K562 (cell line): ENCODE data around the gene CDKN1C. TPM values are rescaled to one million over a fixed set of nuclear protein-coding genes. Genes with fewer than 3 reads are reported as not detected.

Experiments used
- CHD1 ChIP-seq: fragments of 200-600 bp; sonication (generic); IDR thresholded peaks from one replicate; pipeline ENCODE4 v1.6.1; 2012; ENCODE audit warnings: mild to moderate bottlenecking, moderate library complexity, low read length, inconsistent platforms
- CREB1 ChIP-seq, 2 experiments: sonication (generic) in 1 of 2; formaldehyde crosslinking in 1 of 2; IDR thresholded peaks; 2 replicates each; pipeline versions ENCODE4 v1.6.1 to v1.8.0; 2012 to 2022; ENCODE audit warnings: inconsistent platforms in 1 of 2, mild to moderate bottlenecking in 1 of 2, missing genetic modification reagents in 1 of 2, moderate library complexity in 1 of 2
- CREB3L1 ChIP-seq: fragments of 450-650 bp; IDR thresholded peaks from 2 replicates; pipeline ENCODE4 v1.6.1; 2014; ENCODE audit warnings: low read depth, mild to moderate bottlenecking, moderate library complexity, borderline replicate concordance
- DPF2 ChIP-seq: fragments of 450-650 bp; IDR thresholded peaks from 2 replicates; pipeline ENCODE4 v1.6.1; 2016
- EP400 ChIP-seq: fragments of 450-650 bp; IDR thresholded peaks from 2 replicates; pipeline ENCODE4 v1.6.1; 2017; ENCODE audit warnings: antibody characterized with exemption, mild to moderate bottlenecking, moderate library complexity
- FUS ChIP-seq: fragments of 200-400 bp; formaldehyde crosslinking; optimal IDR thresholded peaks from 2 replicates; pipeline ENCODE3; 2017; ENCODE audit warnings: low read depth, low read length
- LEF1 ChIP-seq: fragments of 450-650 bp; IDR thresholded peaks from 2 replicates; pipeline ENCODE4 v1.6.1; 2016; ENCODE audit warnings: mild to moderate bottlenecking
- MED1 ChIP-seq: sonication (generic); formaldehyde crosslinking; IDR thresholded peaks from 2 replicates; pipeline ENCODE4 v1.8.1; 2023; ENCODE audit warnings: missing genetic modification reagents, borderline replicate concordance
- MXI1 ChIP-seq: IDR thresholded peaks from 2 replicates; pipeline ENCODE4 v1.6.1; 2011; ENCODE audit warnings: low read depth, mild to moderate bottlenecking, improper control_type of control experiment, low read length
- NRF1 ChIP-seq, 2 experiments: fragments of 450-650 bp; IDR thresholded peaks in 1 of 2; conservative IDR thresholded peaks in 1 of 2; 2 replicates each; pipeline ENCODE4 v1.6.1; 2014; ENCODE audit warnings: mild to moderate bottlenecking in 2 of 2
- POLR2B ChIP-seq: fragments of 450-650 bp; IDR thresholded peaks from 2 replicates; pipeline ENCODE4 v1.6.1; 2018; ENCODE audit warnings: low read depth; ENCODE audit not compliant: partially characterized antibody
- RBM15 ChIP-seq: fragments of 200-400 bp; formaldehyde crosslinking; IDR thresholded peaks from 2 replicates; pipeline ENCODE4 v1.6.1; 2018; ENCODE audit warnings: mild to moderate bottlenecking, low read length, moderate library complexity; ENCODE audit not compliant: insufficient read depth
- RBM25 ChIP-seq: fragments of 200-400 bp; formaldehyde crosslinking; IDR thresholded peaks from 2 replicates; pipeline ENCODE4 v1.6.1; 2018; ENCODE audit warnings: low read length, low read depth, moderate library complexity; ENCODE audit not compliant: severe bottlenecking
- RNF2 ChIP-seq: sonication (generic); IDR thresholded peaks from 2 replicates; pipeline ENCODE4 v1.6.1; 2016
- SLC30A9 ChIP-seq: fragments of 250-450 bp; sonication (Bioruptor Pico); IDR thresholded peaks from 2 replicates; pipeline ENCODE4 v1.8.0; 2022; ENCODE audit warnings: mild to moderate bottlenecking, moderate library complexity
- SRSF7 ChIP-seq: fragments of 200-400 bp; formaldehyde crosslinking; optimal IDR thresholded peaks from 2 replicates; pipeline ENCODE3; 2017; ENCODE audit warnings: mild to moderate bottlenecking, low read depth, low read length
- SUPT5H ChIP-seq: fragments of 450-650 bp; IDR thresholded peaks from 2 replicates; pipeline ENCODE4 v1.6.1; 2016
- THAP7 ChIP-seq: fragments of 250-450 bp; sonication (Bioruptor Pico); IDR thresholded peaks from 2 replicates; pipeline ENCODE4 v1.5.0; 2021
- YY1 ChIP-seq, 3 experiments: IDR thresholded peaks; 2 replicates each; pipeline ENCODE4 v1.6.1; 2011; ENCODE audit warnings: low read length in 2 of 3, mild to moderate bottlenecking in 2 of 3, moderate library complexity in 2 of 3, borderline replicate concordance in 1 of 3, control low read depth in 1 of 3, low read depth in 1 of 3; ENCODE audit not compliant: insufficient read depth in 3 of 3, insufficient replicate concordance in 2 of 3, control insufficient read depth in 1 of 3, insufficient read length in 1 of 3; ENCODE audit errors: extremely low read depth in 1 of 3
- ZBTB12 ChIP-seq: fragments of 250-450 bp; sonication (Bioruptor Pico); IDR thresholded peaks from 2 replicates; pipeline ENCODE4 v1.4.0; 2020
- ZNF174 ChIP-seq: fragments of 250-450 bp; sonication (Bioruptor Pico); IDR thresholded peaks from 2 replicates; pipeline ENCODE4 v1.4.0; 2020; ENCODE audit warnings: mild to moderate bottlenecking
- ZNF316 ChIP-seq: fragments of 450-650 bp; IDR thresholded peaks from 2 replicates; pipeline ENCODE4 v1.6.1; 2016
- ZNF507 ChIP-seq: conservative IDR thresholded peaks from 2 replicates; pipeline ENCODE4 v1.6.1; 2017; ENCODE audit warnings: missing genetic modification characterization, missing compliant biosample characterization
- ZNF740 ChIP-seq, 3 experiments: fragments of 200-800 bp in 1 of 3; sonication (Bioruptor generic) in 1 of 3; sonication (generic) in 1 of 3; formaldehyde crosslinking in 1 of 3; IDR thresholded peaks; 2 replicates each; pipeline versions ENCODE4 v1.6.1 to v1.8.0; 2016 to 2022; ENCODE audit warnings: mild to moderate bottlenecking in 2 of 3, missing compliant biosample characterization in 2 of 3, missing genetic modification characterization in 2 of 3, missing genetic modification reagents in 1 of 3
- polyA plus RNA-seq, 8 experiments: library from polyadenylated mRNA; depleted of rRNA in 4 of 8; stranded (reverse) in 5 of 8; unstranded in 3 of 8; fragments of >200 nt; fragmentation: Nextera tagmentation in 2 of 8; fragmentation: Illumina TruSeq in 1 of 8; extraction: Ambion mirVana in 2 of 8; extraction: Trizol in 1 of 8; gene quantifications; 2 replicates each; pipeline versions ENCODE4 v1.2.1 to v1.2.3, GENCODE V29; 2011 to 2014; ENCODE audit warnings: inconsistent platforms in 1 of 8, missing spikeins in 1 of 8
- total RNA-seq, 7 experiments: library from RNA; depleted of rRNA in 6 of 7; stranded (reverse); fragments of >200 nt in 6 of 7; fragmentation: Illumina TruSeq in 2 of 7; extraction: Trizol in 2 of 7; gene quantifications; 2 replicates each; pipeline versions ENCODE4 v1.2.1 to v1.2.3, GENCODE V29; 2011 to 2021; ENCODE audit warnings: low replicate concordance in 1 of 7

CDKN1C gene
- total and polyA plus RNA-seq, 9 of the 15 experiments (the other 6 are each of a cell fraction or from before 2014, with no cell fraction given): 2.8 to 21.1 (median 9.3) TPM

DNA sequence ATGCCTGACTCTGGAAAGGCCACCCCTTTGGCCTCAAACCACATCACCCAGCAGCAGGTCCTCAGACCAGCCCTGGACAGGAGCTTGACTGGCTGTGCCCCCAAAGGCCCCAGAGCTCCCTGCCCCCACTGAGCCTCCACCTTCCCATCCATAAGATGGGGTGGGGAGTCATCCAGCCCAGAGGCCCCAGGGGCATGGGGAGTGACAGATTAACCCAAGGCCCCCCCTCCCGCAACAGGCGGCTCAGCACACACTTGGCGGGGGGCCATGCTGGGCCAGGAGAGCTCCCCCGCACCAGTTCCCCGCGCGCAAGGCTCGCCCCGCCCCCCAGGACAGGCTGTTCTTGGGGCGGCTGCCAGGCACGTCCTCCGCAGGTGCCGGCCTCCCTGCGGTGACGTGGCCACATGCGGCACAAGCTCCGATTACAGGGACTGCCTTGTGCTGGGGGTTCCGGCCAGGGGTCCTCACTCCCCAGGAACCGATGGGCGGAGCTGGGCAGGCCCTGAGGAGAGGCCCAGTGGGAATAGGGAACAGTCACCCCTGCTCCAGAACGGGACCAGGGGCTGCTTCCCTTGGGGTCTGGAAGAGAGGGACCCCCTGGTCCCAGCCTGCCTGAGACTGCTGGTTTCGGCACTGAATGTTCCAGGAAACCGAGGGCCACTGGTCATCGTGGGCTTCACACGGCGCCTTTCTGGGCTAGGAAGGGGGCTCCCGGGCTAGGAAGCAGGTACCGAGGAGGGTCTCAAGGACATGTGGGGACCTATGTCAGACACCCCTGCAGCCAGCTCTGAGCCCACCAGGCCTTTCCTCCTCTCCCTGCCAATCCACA lies 5.1 kb upstream of the CDKN1C start (continued):
- TF ChIP-seq RBM25 (peak; percentile 44), RNF2 (peak; percentile 57), ZNF316 (no peak), DPF2 (peak; percentile 64; the same call in 1 of the 2 replicates), MXI1 (no peak), CHD1 (peak; percentile 47), THAP7 (CRISPR knock-in tag) (no peak), SLC30A9 (CRISPR knock-in tag) (no peak), ZNF507 (no peak), NRF1 (conservative IDR thresholded peaks at IDR 0.05 in 1 of 2, IDR thresholded peaks at IDR 0.05 in 1 of 2) (peak; percentile 76 to 80), EP400 (peak; percentile 90), LEF1 (peak; percentile 86), SRSF7 (no peak), YY1 (IDR thresholded peaks at IDR 0.05; ENCODE audit: borderline replicate concordance in 1 of 3, control insufficient read depth in 1 of 3, extremely low read depth in 1 of 3, insufficient read depth in 3 of 3, insufficient read length in 1 of 3, insufficient replicate concordance in 2 of 3, low read depth in 1 of 3, low read length in 2 of 3) (peak in 1 of 3 experiments; percentile 42), RBM15 (no peak), ZNF174 (no peak), MED1 (CRISPR knock-in tag) (no peak), CREB3L1 (peak; percentile 96), POLR2B (peak; percentile 31), SUPT5H (peak; percentile 72; the same call in 1 of the 2 replicates), ZBTB12 (CRISPR knock-in tag) (peak; percentile 70), CREB1 (IDR thresholded peaks at IDR 0.05) (peak; percentile 89), CREB1 (CRISPR knock-in tag; IDR thresholded peaks at IDR 0.05) (peak; percentile 91), ZNF740 (CRISPR knock-in tag; IDR thresholded peaks at IDR 0.05) (peak; percentile 72; the same call in 1 of the 2 replicates), ZNF740 (tag; IDR thresholded peaks at IDR 0.05) (no peak), FUS (no peak)
